ENCODE measurements around the gene HYPK.
"Not testable (repeated sequence)": the region's sequence is repeated elsewhere in the genome, so short reads cannot be mapped to it uniquely, and the experiment has no call there.

Gene HYPK

DNA sequence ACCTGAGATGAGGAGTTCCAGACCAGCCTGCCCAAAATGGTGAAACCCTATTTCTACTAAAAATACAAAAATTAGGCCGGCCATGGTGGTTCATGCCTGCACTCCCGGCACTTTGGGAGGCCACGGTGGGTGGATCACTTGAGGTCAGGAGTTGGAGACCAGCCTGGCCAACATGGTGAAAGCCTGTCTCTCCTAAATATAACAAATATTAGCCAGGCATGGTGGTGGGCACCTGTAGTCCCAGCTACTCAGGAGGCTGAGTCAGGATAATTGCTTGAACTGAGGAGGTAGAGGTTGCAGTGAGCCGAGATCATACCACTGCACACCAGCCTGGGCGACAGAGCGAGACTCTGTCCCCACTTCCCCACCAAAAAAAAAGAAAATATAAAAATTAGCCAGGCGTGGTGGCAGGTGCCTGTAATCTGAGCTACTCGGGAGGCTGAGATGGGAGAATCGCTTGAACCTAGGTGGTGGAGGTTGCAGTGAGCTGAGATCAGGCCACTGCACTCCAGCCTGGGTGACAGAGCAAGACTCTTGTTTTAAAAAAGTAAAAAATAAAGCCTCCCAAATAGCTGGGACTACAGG, 30.4 kb downstream of the HYPK start:
- H3K27ac ChIP-seq; DNase-seq (ENCODE audit: low read depth, low spot score): not testable (repeated sequence)

DNA sequence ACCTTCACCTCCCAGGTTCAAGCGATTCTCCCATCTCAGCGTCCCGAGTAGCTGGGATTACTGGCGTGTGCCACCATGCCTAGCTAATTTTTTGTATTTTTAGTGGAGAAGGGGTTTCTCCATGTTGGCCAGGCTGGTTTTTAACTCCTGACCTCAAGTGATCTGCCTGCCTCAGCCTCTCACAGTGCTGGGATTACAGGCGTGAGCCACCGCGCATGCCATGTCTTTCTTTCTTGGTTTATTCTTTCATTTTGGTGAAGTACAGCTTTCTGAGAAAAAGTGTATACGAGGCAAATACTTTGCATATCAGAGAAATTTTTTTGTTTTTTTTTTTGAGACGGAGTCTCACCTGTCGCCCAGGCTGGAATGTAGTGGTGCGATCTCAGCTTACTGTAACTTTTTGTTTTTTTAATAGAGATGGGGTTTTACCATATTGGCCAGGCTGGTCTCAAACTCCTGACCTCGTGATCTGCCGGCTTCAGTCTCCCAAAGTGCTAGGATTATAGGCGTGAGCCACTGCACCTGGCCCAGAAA, 31.2 kb downstream of the HYPK start:
- not testable (repeated sequence) for H3K27ac ChIP-seq; DNase-seq (ENCODE audit: low read depth, low spot score)

DNA sequence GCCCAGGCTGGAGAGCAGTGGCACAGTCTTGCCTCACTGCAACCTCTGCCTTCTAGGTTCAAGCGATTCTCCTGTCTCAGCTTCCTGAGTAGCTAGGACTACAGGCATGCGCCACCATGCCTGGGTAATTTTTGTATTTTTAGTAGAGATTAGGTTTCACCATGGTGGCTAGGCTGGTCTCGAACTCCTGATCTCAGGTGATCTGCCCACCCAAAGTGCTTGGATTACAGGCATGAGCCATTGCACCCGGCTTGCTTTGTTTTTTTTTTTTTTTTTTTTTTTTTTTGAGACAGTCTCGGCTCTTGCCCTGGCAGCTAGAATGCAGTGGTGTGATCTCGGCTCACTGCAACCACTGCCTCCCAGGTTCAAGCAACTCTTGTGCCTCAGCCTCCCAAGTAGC, 32.1 kb downstream of the HYPK start:
- not testable (repeated sequence) for DNase-seq (ENCODE audit: low read depth, low spot score); H3K27ac ChIP-seq

DNA sequence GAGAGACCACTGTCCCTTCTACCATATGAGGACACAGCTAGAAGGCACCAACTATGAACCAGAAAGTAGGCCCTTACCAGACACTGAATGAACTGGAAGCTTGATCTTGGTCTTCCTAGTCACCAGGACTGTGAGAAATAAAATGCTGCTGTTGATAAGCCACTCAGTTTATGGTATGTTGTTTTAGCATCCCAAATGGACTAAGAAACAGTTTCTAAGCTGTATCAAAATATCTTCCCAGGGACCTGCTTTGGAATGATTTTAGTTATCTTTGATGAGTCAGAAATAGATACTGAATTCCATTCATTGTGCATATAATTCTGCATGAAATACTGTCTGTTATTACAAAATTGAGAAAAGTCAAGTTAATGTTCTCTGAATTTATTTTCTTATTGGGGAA, 45.0 kb downstream of the HYPK start:
- no peak for DNase-seq (ENCODE audit: low read depth, low spot score)
- no peak overlapping the region for H3K27ac ChIP-seq

DNA sequence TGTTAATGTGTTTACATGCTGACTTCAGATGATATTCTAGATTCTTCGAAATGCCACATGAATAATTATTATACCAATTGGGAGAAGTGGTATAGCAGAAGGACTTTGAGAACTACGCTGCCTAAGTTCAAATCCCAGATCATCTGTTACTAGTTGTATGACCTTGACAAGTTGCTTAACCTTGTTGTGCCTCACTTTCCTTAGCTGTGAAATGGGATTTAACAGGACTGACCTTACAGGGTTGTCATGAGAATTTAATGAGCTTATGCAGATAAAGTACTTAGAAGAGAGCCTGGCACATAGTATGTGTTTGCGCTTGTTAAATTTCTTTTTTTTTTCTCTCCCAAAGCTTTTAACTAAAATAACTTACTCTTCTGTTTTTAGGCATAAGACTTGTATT, 50.9 kb downstream of the HYPK start:
- DNase-seq (ENCODE audit: low read depth, low spot score): no peak
- H3K27ac ChIP-seq: no peak overlapping the region

DNA sequence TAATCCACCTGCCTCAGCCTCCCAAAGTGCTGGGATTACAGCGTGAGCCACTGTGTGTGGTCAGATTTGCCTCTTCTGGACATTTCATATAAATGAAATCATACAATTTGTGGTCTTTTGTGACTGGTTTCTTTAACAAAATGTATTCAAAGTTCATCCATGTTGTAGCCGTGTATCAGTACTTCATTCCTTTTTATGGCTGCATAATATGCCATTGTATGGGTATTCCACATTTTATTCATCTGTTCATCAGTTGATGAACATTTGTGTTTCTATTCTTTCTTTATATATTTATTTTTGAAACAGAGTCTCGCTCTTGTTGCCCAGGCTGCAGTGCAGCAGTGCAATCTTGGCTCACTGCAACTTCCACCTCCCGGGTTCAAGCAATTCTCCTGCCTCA, 52.2 kb downstream of the HYPK start:
- DNase-seq (ENCODE audit: low read depth, low spot score): no peak

More for the DNA sequence above, 52.2 kb downstream of the HYPK start:
- no peak overlapping the region for H3K27ac ChIP-seq

All from epithelial cell of prostate (primary cell).